ENCODE results near the gene TMEM212. TPM values are rescaled to one million over a fixed set of nuclear protein-coding genes. Genes with fewer than 3 reads are reported as not detected.

Gene TMEM212
- polyA plus RNA-seq, 1 donor (not counting 4 experiments of a cell fraction or from before 2014, with no cell fraction given) = not detected

GRCh38 chr3:171846597-171846996, 3.4 kb downstream of the TMEM212 start:
- no peaks in the 10 kb centered on the region for H4K20me1 ChIP-seq (ENCODE audit: control insufficient read depth, extremely low read depth, insufficient read depth, low read length)
- no peak overlapping the region for H2AFZ ChIP-seq (ENCODE audit: control insufficient read depth, low read length)
- H3K4me1 ChIP-seq (ENCODE audit: control insufficient read depth, extremely low read depth, insufficient read depth, low read length) = no peaks in the 10 kb centered on the region
- no peaks in the 10 kb centered on the region for H3K9me3 ChIP-seq (ENCODE audit: control insufficient read depth, low read depth, low read length)
- H3K27me3 ChIP-seq (ENCODE audit: control insufficient read depth, extremely low read depth, insufficient read depth, low read length) = no peaks in the 10 kb centered on the region
- DNase-seq (ENCODE audit: low read depth, low spot score) (no peak), FAIRE-seq (no peak)
- no peak overlapping the region for H3K9ac ChIP-seq (ENCODE audit: control insufficient read depth, extremely low read depth, insufficient read depth, low read length)
- no peaks in the 10 kb centered on the region for H3K79me2 ChIP-seq (ENCODE audit: control insufficient read depth, insufficient read depth, low read length)
- H3K36me3 ChIP-seq (ENCODE audit: control insufficient read depth in 2 of 2, extremely low read depth in 1 of 2, insufficient read depth in 2 of 2, low read length in 2 of 2) = no peaks in the 10 kb centered on the region
- TF ChIP-seq EZH2 (IDR thresholded peaks at IDR 0.05; ENCODE audit: low read length) (no peak), CTCF (optimal IDR thresholded peaks at IDR 0.05 in 1 of 3, IDR thresholded peaks at IDR 0.05 in 1 of 3, conservative IDR thresholded peaks at IDR 0.05 in 1 of 3; ENCODE audit: extremely low read depth in 1 of 3, insufficient read depth in 2 of 3, low read length in 3 of 3) (no peak)
- no peak overlapping the region for H3K4me2 ChIP-seq (ENCODE audit: control insufficient read depth, extremely low read depth, insufficient read depth, low read depth, low read length)
- H3K27ac ChIP-seq (ENCODE audit: control insufficient read depth, insufficient read depth, low read length) = no peak overlapping the region
- no peak overlapping the region for H3K4me3 ChIP-seq (ENCODE audit: control insufficient read depth in 2 of 3, extremely low read depth in 1 of 3, insufficient read depth in 2 of 3, low read depth in 1 of 3, low read length in 3 of 3)
- H3K9me1 ChIP-seq (ENCODE audit: control insufficient read depth, extremely low read depth, insufficient read depth, low read length) = no peaks in the 10 kb centered on the region
- dilution Hi-C loops (cut with MboI; ENCODE audit: extremely low pct_ligation_motif_present, low sequenced_read_pairs) = no loop called here

- dilution Hi-C loops (cut with MboI; ENCODE audit: extremely low pct_ligation_motif_present, low sequenced_read_pairs) = no loop called here
- H3K79me2 ChIP-seq (ENCODE audit: control insufficient read depth, insufficient read depth, low read length) = no peaks in the 10 kb centered on the region
- no peaks in the 10 kb centered on the region for H3K36me3 ChIP-seq (ENCODE audit: control insufficient read depth in 2 of 2, extremely low read depth in 1 of 2, insufficient read depth in 2 of 2, low read length in 2 of 2)
- no peaks in the 10 kb centered on the region for H3K9me3 ChIP-seq (ENCODE audit: control insufficient read depth, low read depth, low read length)
- H3K4me2 ChIP-seq (ENCODE audit: control insufficient read depth, extremely low read depth, insufficient read depth, low read depth, low read length) = no peak overlapping the region
- no peaks in the 10 kb centered on the region for H3K27me3 ChIP-seq (ENCODE audit: control insufficient read depth, extremely low read depth, insufficient read depth, low read length)
- H3K4me3 ChIP-seq (ENCODE audit: control insufficient read depth in 2 of 3, extremely low read depth in 1 of 3, insufficient read depth in 2 of 3, low read depth in 1 of 3, low read length in 3 of 3) = no peak overlapping the region
- FAIRE-seq = no peak
- H3K4me1 ChIP-seq (ENCODE audit: control insufficient read depth, extremely low read depth, insufficient read depth, low read length) = no peaks in the 10 kb centered on the region
- TF ChIP-seq EZH2 (IDR thresholded peaks at IDR 0.05; ENCODE audit: low read length) (no peak), CTCF (optimal IDR thresholded peaks at IDR 0.05 in 1 of 3, IDR thresholded peaks at IDR 0.05 in 1 of 3, conservative IDR thresholded peaks at IDR 0.05 in 1 of 3; ENCODE audit: extremely low read depth in 1 of 3, insufficient read depth in 2 of 3, low read length in 3 of 3) (no peak)
- H2AFZ ChIP-seq (ENCODE audit: control insufficient read depth, low read length) = no peak overlapping the region
- DNase-seq (ENCODE audit: low read depth, low spot score) = no peak
- H3K9ac ChIP-seq (ENCODE audit: control insufficient read depth, extremely low read depth, insufficient read depth, low read length) = no peak overlapping the region
- H3K27ac ChIP-seq (ENCODE audit: control insufficient read depth, insufficient read depth, low read length) = no peak overlapping the region
- no peaks in the 10 kb centered on the region for H4K20me1 ChIP-seq (ENCODE audit: control insufficient read depth, extremely low read depth, insufficient read depth, low read length)
- no peaks in the 10 kb centered on the region for H3K9me1 ChIP-seq (ENCODE audit: control insufficient read depth, extremely low read depth, insufficient read depth, low read length)
These were observed 4.0 kb downstream of the TMEM212 start for GRCh38 chr3:171847133-171847532.
